ENCODE results near the gene TMC1. TPM values are rescaled to one million over a fixed set of nuclear protein-coding genes. Genes with fewer than 3 reads are reported as not detected.
A peak's percentile ranks its signal among the peaks of the same experiment; 100 is the strongest.

The TMC1 gene
- total and polyA plus RNA-seq, 2 of the 13 experiments (the other 11 are each of a cell fraction or from before 2014, with no cell fraction given) = 0.02 to 0.03 TPM

GRCh38 chr9:72858089-72858912 is 336.9 kb downstream of the TMC1 start (continued):
- TF ChIP-seq KDM5A (IDR thresholded peaks at IDR 0.05; ENCODE audit: borderline replicate concordance, low read length) (peak; percentile 42; the same call in 1 of the 2 replicates), RBM39 (IDR thresholded peaks at IDR 0.05; ENCODE audit: low read depth, low read length, poor library complexity, severe bottlenecking) (no peak), ZNF749 (CRISPR knock-in tag; IDR thresholded peaks at IDR 0.05; ENCODE audit: borderline replicate concordance) (no peak), MAF1 (CRISPR knock-in tag; IDR thresholded peaks at IDR 0.05; ENCODE audit: borderline replicate concordance) (no peak), NPAS2 (CRISPR knock-in tag; IDR thresholded peaks at IDR 0.05; ENCODE audit: borderline replicate concordance) (no peak), SAP130 (CRISPR knock-in tag; IDR thresholded peaks at IDR 0.05; ENCODE audit: low read depth) (peak; percentile 79), NFE2L1 (CRISPR knock-in tag; IDR thresholded peaks at IDR 0.05; ENCODE audit: borderline replicate concordance) (peak; percentile 95; the same call in 1 of the 2 replicates), ZBTB20 (CRISPR knock-in tag; IDR thresholded peaks at IDR 0.05; ENCODE audit: borderline replicate concordance, low read depth) (peak; percentile 83; the same call in 1 of the 2 replicates), NRL (CRISPR knock-in tag; IDR thresholded peaks at IDR 0.05; ENCODE audit: borderline replicate concordance) (no peak), ZBTB39 (CRISPR knock-in tag; IDR thresholded peaks at IDR 0.05) (no peak), ZNF770 (CRISPR knock-in tag; IDR thresholded peaks at IDR 0.05) (0 out of 2 replicates have a peak, but pooled peaks have one; percentile 28), NBN (conservative IDR thresholded peaks at IDR 0.05) (no peak), ZNF747 (CRISPR knock-in tag; IDR thresholded peaks at IDR 0.05; ENCODE audit: borderline replicate concordance) (0 out of 2 replicates have a peak, but pooled peaks have one; percentile 39), KLF15 (CRISPR knock-in tag; IDR thresholded peaks at IDR 0.05; ENCODE audit: borderline replicate concordance) (no peak), ZNF280B (CRISPR knock-in tag; IDR thresholded peaks at IDR 0.05; ENCODE audit: borderline replicate concordance) (no peak), ZMAT3 (CRISPR knock-in tag; conservative IDR thresholded peaks at IDR 0.05) (0 out of 2 replicates have a peak, but pooled peaks have one; percentile 68), GMEB1 (CRISPR knock-in tag; IDR thresholded peaks at IDR 0.05; ENCODE audit: borderline replicate concordance) (no peak), SMAD3 (CRISPR knock-in tag; IDR thresholded peaks at IDR 0.05) (no peak), GFI1 (CRISPR knock-in tag; IDR thresholded peaks at IDR 0.05; ENCODE audit: borderline replicate concordance) (0 out of 2 replicates have a peak, but pooled peaks have one; percentile 31)

All from HepG2 (cell line).